SK-N-SH (cell line): ENCODE data around the gene RAMACL. TPM values are rescaled to one million over a fixed set of nuclear protein-coding genes. Genes with fewer than 3 reads are reported as not detected.
A peak's percentile ranks its signal among the peaks of the same experiment; 100 is the strongest.

ENCODE experiments used
- CTCF ChIA-PET: fragments of 300-600, 350-600 bp; formaldehyde crosslinking; extraction: SDS; loops from one replicate; lab custom pipeline; 2021; lab: Yijun Ruan, JAX
- POLR2A ChIA-PET: fragments of 350-600 bp; sonication (Branson Sonifier 250); formaldehyde crosslinking; extraction: SDS; loops from one replicate; lab custom pipeline; 2020; ENCODE audit warnings: antibody characterized with exemption, inconsistent platforms; lab: Yijun Ruan, JAX
- DNase-seq: peaks from one replicate; pipeline ENCODE4 v3.0.0; 2012
- H2AFZ ChIP-seq: fragments of 200-600 bp; sonication (generic); 2 replicates; pipeline ENCODE4 v1.8.1; 2016; ENCODE audit warnings: antibody characterized with exemption, mild to moderate bottlenecking, low read depth
- H3F3A ChIP-seq: fragments of 200-600 bp; sonication (generic); replicated peaks from 2 replicates; pipeline ENCODE3; 2016; ENCODE audit warnings: antibody characterized with exemption, mild to moderate bottlenecking; ENCODE audit not compliant: insufficient read depth
- H3K27ac ChIP-seq, 2 experiments: fragments of 200-500 bp in 1 of 2; fragments of 200-600 bp in 1 of 2; sonication (Bioruptor generic) in 1 of 2; sonication (generic), shearing (Covaris generic) in 1 of 2; 2 replicates each; pipeline versions ENCODE4 v1.5.1 to v1.6.1; 2014 to 2016; ENCODE audit warnings: low read depth in 2 of 2, inconsistent platforms in 1 of 2, low read length in 1 of 2, mild to moderate bottlenecking in 1 of 2, mixed read lengths in 1 of 2
- H3K27me3 ChIP-seq: fragments of 200-600 bp; sonication (generic), shearing (Covaris generic); 2 replicates; pipeline ENCODE4 v1.6.1; 2016; ENCODE audit warnings: mixed run types; ENCODE audit not compliant: insufficient read depth
- H3K36me3 ChIP-seq, 2 experiments: fragments of 200-500 bp in 1 of 2; fragments of 200-600 bp in 1 of 2; sonication (Bioruptor generic) in 1 of 2; sonication (generic) in 1 of 2; replicated peaks in 1 of 2; 2 replicates each; pipeline versions ENCODE3 to v1.5.1; 2014 to 2016; ENCODE audit warnings: low read length in 1 of 2, mild to moderate bottlenecking in 1 of 2; ENCODE audit not compliant: insufficient read depth in 2 of 2, control insufficient read depth in 1 of 2
- H3K4me1 ChIP-seq, 2 experiments: fragments of 200-500 bp in 1 of 2; fragments of 200-600 bp in 1 of 2; sonication (Bioruptor generic) in 1 of 2; sonication (generic), shearing (Covaris generic) in 1 of 2; 2 replicates each; pipeline versions ENCODE4 v1.5.1 to v1.6.1; 2014 to 2016; ENCODE audit warnings: low read depth in 1 of 2, low read length in 1 of 2, mixed run types in 1 of 2; ENCODE audit not compliant: insufficient read depth in 2 of 2, control insufficient read depth in 1 of 2
- H3K4me2 ChIP-seq: fragments of 200-600 bp; sonication (generic), shearing (Covaris generic); 2 replicates; pipeline ENCODE4 v1.6.1; 2017; ENCODE audit warnings: mixed run types
- H3K4me3 ChIP-seq, 2 experiments: fragments of 200-500 bp in 1 of 2; fragments of 200-600 bp in 1 of 2; sonication (Bioruptor generic) in 1 of 2; sonication (generic), shearing (Covaris generic) in 1 of 2; 2 replicates each; pipeline versions ENCODE4 v1.5.1 to v1.8.1; 2014 to 2016; ENCODE audit warnings: low read depth in 2 of 2, inconsistent platforms in 1 of 2, low read length in 1 of 2, mild to moderate bottlenecking in 1 of 2, mixed read lengths in 1 of 2, moderate library complexity in 1 of 2
- H3K79me2 ChIP-seq: fragments of 200-600 bp; sonication (generic); 2 replicates; pipeline ENCODE4 v1.8.1; 2017; ENCODE audit warnings: mild to moderate bottlenecking; ENCODE audit not compliant: insufficient read depth
- H3K9ac ChIP-seq: fragments of 200-600 bp; sonication (generic); 2 replicates; pipeline ENCODE4 v1.6.1; 2017; ENCODE audit warnings: mixed run types
- H3K9me2 ChIP-seq: fragments of 200-600 bp; sonication (generic); 2 replicates; pipeline ENCODE4 v1.6.1; 2017; ENCODE audit warnings: mixed run types
- H3K9me3 ChIP-seq: fragments of 200-600 bp; sonication (generic); 2 replicates; pipeline ENCODE4 v1.6.1; 2017; ENCODE audit warnings: mixed run types, mild to moderate bottlenecking, moderate library complexity
- H4K20me1 ChIP-seq: fragments of 200-600 bp; sonication (generic); 2 replicates; pipeline ENCODE4 v1.6.1; 2017; ENCODE audit warnings: mild to moderate bottlenecking, mixed run types; ENCODE audit not compliant: insufficient read depth
- ELF1 ChIP-seq: IDR thresholded peaks from 2 replicates; pipeline ENCODE4 v1.4.0; 2012
- EP300 ChIP-seq, 2 experiments: IDR thresholded peaks; 2 replicates each; pipeline versions ENCODE4 v1.4.0 to v1.6.1; 2012; ENCODE audit warnings: borderline replicate concordance in 1 of 2, low read depth in 1 of 2, low read length in 1 of 2
- EZH2phosphoT487 ChIP-seq: fragments of 200-600 bp; sonication (generic); IDR thresholded peaks from 2 replicates; pipeline ENCODE4 v1.6.1; 2017; ENCODE audit warnings: low read depth, mixed run types, mild to moderate bottlenecking, antibody characterized with exemption, moderate library complexity, borderline replicate concordance
- FOSL2 ChIP-seq: IDR thresholded peaks from 2 replicates; pipeline ENCODE4 v1.4.0; 2012; ENCODE audit warnings: low read depth, mild to moderate bottlenecking, moderate library complexity, borderline replicate concordance
- FOXJ3 ChIP-seq: sonication (generic); formaldehyde crosslinking; IDR thresholded peaks from 2 replicates; pipeline ENCODE4 v1.5.1; 2020; ENCODE audit warnings: mild to moderate bottlenecking, missing genetic modification reagents
- FOXM1 ChIP-seq: IDR thresholded peaks from 2 replicates; pipeline ENCODE4 v1.4.0; 2012; ENCODE audit warnings: low read depth, mild to moderate bottlenecking
- GABPA ChIP-seq: IDR thresholded peaks from 2 replicates; pipeline ENCODE4 v1.4.0; 2012; ENCODE audit warnings: low read depth, mild to moderate bottlenecking
- GATA2 ChIP-seq: sonication (generic); formaldehyde crosslinking; IDR thresholded peaks from 2 replicates; pipeline ENCODE4 v1.5.0; 2020; ENCODE audit warnings: mild to moderate bottlenecking, missing genetic modification reagents
- JUND ChIP-seq: IDR thresholded peaks from 2 replicates; pipeline ENCODE4 v1.4.0; 2012
- MXI1 ChIP-seq: IDR thresholded peaks from 2 replicates; pipeline ENCODE4 v1.6.1; 2012; ENCODE audit warnings: mild to moderate bottlenecking, low read depth, low read length, improper control_type of control experiment
- NFIC ChIP-seq: IDR thresholded peaks from 2 replicates; pipeline ENCODE4 v1.4.0; 2012; ENCODE audit warnings: borderline replicate concordance
- NRF1 ChIP-seq: IDR thresholded peaks from 2 replicates; pipeline ENCODE4 v1.6.1; 2012; ENCODE audit warnings: low read depth, mild to moderate bottlenecking, low read length
- POLR2AphosphoS5 ChIP-seq: IDR thresholded peaks from 2 replicates; pipeline ENCODE4 v1.6.1; 2012; ENCODE audit warnings: low read depth, low read length
- RAD21 ChIP-seq: IDR thresholded peaks from 2 replicates; pipeline ENCODE4 v1.6.1; 2012; ENCODE audit warnings: mild to moderate bottlenecking, low read length
- RFX5 ChIP-seq: IDR thresholded peaks from 2 replicates; pipeline ENCODE4 v1.6.1; 2012; ENCODE audit warnings: mild to moderate bottlenecking, improper control_type of control experiment, low read length
- RXRA ChIP-seq: IDR thresholded peaks from 2 replicates; pipeline ENCODE4 v1.4.0; 2012; ENCODE audit warnings: low read depth, mild to moderate bottlenecking, borderline replicate concordance
- TAF1 ChIP-seq: IDR thresholded peaks from 2 replicates; pipeline ENCODE4 v1.6.1; 2012; ENCODE audit warnings: low read depth, mild to moderate bottlenecking, low read length, moderate library complexity, borderline replicate concordance
- TCF12 ChIP-seq: IDR thresholded peaks from 2 replicates; pipeline ENCODE4 v1.4.0; 2012
- TEAD4 ChIP-seq: IDR thresholded peaks from 2 replicates; pipeline ENCODE4 v1.4.0; 2012; ENCODE audit warnings: mild to moderate bottlenecking, borderline replicate concordance; ENCODE audit not compliant: insufficient read depth
- YY1 ChIP-seq: IDR thresholded peaks from 2 replicates; pipeline ENCODE4 v1.4.0; 2012; ENCODE audit warnings: low read depth, mild to moderate bottlenecking
- ZBTB33 ChIP-seq: IDR thresholded peaks from 2 replicates; pipeline ENCODE4 v1.4.0; 2012; ENCODE audit warnings: low read depth, borderline replicate concordance
- WGBS: methylation state at CpG from one replicate; pipeline ENCODE4 v1.1.6; 2017; ENCODE audit warnings: low lambda C conversion rate; 5-methylcytosine and 5-hydroxymethylcytosine counted together
- polyA plus RNA-seq, 3 experiments: library from polyadenylated mRNA; depleted of rRNA; stranded (reverse); fragments of >200 nt; gene quantifications; 2 replicates each; pipeline ENCODE4 v1.2.3, GENCODE V29; 2012
- TF ChIP-seq, protein P1 (sequence below): IDR thresholded peaks from 2 replicates; pipeline ENCODE4 v1.4.0; 2012; ENCODE audit warnings: low read depth
- TF ChIP-seq, protein P2 (sequence below): fragments of 200-600 bp; sonication (generic); IDR thresholded peaks from 2 replicates; pipeline ENCODE4 v1.6.1; 2017; ENCODE audit warnings: antibody characterized with exemption, mild to moderate bottlenecking, moderate library complexity
- TF ChIP-seq, protein P3 (sequence below): IDR thresholded peaks from 2 replicates; pipeline ENCODE4 v1.4.0; 2012; ENCODE audit warnings: low read depth, borderline replicate concordance
- TF ChIP-seq, protein P4 (sequence below): fragments of 150-350 bp; IDR thresholded peaks from 2 replicates; pipeline ENCODE4 v1.6.1; 2017; ENCODE audit warnings: antibody characterized with exemption, low read length, low read depth, borderline replicate concordance
- TF ChIP-seq, protein P5 (sequence below): fragments of 150-350 bp; IDR thresholded peaks from 2 replicates; pipeline ENCODE4 v1.6.1; 2016; ENCODE audit warnings: mild to moderate bottlenecking, low read depth, low read length

RAMACL gene
- polyA plus RNA-seq, 1 of the 3 experiments (the other 2 are of a cell fraction): 0.10 TPM

DNA sequence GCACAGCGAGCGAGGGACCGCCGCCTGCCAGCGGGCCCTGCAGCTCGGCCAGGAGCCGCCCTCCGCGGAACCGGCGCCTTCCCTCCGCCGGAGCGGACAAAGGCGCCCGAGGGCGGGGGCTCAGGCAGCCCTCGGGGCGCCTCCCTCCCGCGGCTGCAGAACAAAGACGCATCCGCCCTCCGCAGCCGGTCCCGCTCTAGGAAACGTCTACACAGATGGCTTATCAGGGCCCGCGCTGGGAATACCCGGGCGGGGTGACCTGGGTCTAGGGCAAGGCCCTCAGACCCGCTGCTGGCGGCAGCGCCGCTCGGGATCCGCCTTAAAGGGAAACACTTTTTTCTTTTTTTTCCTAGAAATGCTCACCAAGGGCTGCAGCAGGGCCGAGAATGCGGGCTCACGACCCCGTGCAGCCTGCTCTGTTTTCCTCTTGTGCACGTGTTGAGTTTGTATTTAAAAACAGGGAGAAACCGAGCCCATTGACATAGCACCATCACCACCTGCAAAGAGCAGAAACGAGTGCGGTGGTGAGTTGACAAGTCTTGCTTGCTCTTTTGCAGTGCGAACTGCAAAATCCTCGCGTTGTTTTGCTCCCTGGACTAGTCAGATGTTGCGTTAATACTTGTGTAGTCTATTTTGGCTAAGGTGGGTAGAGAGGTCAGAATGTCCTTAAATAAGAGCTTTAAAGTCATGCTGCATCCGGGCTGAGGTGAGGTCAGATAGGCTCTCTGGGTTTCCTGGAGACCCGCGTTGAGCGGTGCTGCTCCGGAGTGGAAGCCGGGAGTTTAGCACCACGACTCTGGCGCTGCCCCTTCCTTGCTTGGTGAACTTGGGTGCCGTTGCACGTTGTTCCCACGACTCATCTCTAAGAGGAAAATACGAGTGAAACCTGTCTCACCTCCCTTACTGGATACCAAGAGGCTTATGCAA, 41.7 kb upstream of the RAMACL start:
- ChIA-PET POLR2A (interaction anchor here (0.6 to 2.5 kb wide), 4 partner anchors 25 to 192 kb away, joined by 3 to 14 read pairs (median 6); no protein-coding TSS in a partner anchor), CTCF (interaction anchor here (1.4 kb wide), 1 partner anchor 142 kb away, joined by 4 read pairs; no protein-coding TSS in a partner anchor)
- Histone ChIP-seq H3K4me3 (peak overlapping the region; percentile 63 to 75), H3K27me3 (no peaks in the 10 kb centered on the region), H4K20me1 (no peaks in the 10 kb centered on the region), H3K36me3 (no peaks in the 10 kb centered on the region), H3K4me2 (peak overlapping the region; percentile 97), H3K9ac (peak overlapping the region; percentile 88), H3F3A (peaks cover 17% of the 10 kb centered on the region), H3K9me3 (no peaks in the 10 kb centered on the region), H3K79me2 (peaks cover 35% of the 10 kb centered on the region), H3K27ac (peak overlapping the region; percentile 89 to 97), H2AFZ (peak overlapping the region; percentile 67), H3K9me2 (no peaks in the 10 kb centered on the region), H3K4me1 (peaks cover 10 to 26% of the 10 kb centered on the region in 2 experiments)
- WGBS: 32% methylated on average over 50 of the region's 61 CpGs
- 0 out of 2 replicates have a peak, but pooled peaks have one; percentile 50 for TF ChIP-seq TEAD4
- peak; percentile 4; the same call in 1 of the 2 replicates for TF ChIP-seq MXI1
- TF ChIP-seq, protein P1, sequence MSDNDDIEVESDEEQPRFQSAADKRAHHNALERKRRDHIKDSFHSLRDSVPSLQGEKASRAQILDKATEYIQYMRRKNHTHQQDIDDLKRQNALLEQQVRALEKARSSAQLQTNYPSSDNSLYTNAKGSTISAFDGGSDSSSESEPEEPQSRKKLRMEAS: 0 out of 2 replicates have a peak, but pooled peaks have one; percentile 16
- TF ChIP-seq EZH2phosphoT487: no peak
- peak; percentile 22; the same call in 1 of the 2 replicates for TF ChIP-seq NFIC
- TF ChIP-seq, protein P2, sequence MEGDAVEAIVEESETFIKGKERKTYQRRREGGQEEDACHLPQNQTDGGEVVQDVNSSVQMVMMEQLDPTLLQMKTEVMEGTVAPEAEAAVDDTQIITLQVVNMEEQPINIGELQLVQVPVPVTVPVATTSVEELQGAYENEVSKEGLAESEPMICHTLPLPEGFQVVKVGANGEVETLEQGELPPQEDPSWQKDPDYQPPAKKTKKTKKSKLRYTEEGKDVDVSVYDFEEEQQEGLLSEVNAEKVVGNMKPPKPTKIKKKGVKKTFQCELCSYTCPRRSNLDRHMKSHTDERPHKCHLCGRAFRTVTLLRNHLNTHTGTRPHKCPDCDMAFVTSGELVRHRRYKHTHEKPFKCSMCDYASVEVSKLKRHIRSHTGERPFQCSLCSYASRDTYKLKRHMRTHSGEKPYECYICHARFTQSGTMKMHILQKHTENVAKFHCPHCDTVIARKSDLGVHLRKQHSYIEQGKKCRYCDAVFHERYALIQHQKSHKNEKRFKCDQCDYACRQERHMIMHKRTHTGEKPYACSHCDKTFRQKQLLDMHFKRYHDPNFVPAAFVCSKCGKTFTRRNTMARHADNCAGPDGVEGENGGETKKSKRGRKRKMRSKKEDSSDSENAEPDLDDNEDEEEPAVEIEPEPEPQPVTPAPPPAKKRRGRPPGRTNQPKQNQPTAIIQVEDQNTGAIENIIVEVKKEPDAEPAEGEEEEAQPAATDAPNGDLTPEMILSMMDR: no peak
- TF ChIP-seq RAD21: no peak; the same call in 1 of the 2 replicates
- no peak for TF ChIP-seq FOXM1
- no peak for TF ChIP-seq RFX5
- TF ChIP-seq ZBTB33: no peak
- no peak for TF ChIP-seq FOSL2
- peak in 1 of 2 experiments; percentile 39; a peak in 1 of 4 replicates for TF ChIP-seq EP300 (IDR thresholded peaks at IDR 0.05; ENCODE audit: borderline replicate concordance in 1 of 2, low read depth in 1 of 2, low read length in 1 of 2)
- TF ChIP-seq, protein P3, sequence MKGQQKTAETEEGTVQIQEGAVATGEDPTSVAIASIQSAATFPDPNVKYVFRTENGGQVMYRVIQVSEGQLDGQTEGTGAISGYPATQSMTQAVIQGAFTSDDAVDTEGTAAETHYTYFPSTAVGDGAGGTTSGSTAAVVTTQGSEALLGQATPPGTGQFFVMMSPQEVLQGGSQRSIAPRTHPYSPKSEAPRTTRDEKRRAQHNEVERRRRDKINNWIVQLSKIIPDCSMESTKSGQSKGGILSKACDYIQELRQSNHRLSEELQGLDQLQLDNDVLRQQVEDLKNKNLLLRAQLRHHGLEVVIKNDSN: no peak
- TF ChIP-seq GATA2 (CRISPR knock-in tag): peak; percentile 55; the same call in 1 of the 2 replicates
- no peak; the same call in 1 of the 2 replicates for TF ChIP-seq JUND
- no peak for TF ChIP-seq TAF1
- TF ChIP-seq POLR2AphosphoS5: no peak
- TF ChIP-seq TCF12: no peak
- no peak for TF ChIP-seq GABPA
- TF ChIP-seq YY1: 0 out of 2 replicates have a peak, but pooled peaks have one; percentile 2
- TF ChIP-seq NRF1: no peak
- TF ChIP-seq, protein P4, sequence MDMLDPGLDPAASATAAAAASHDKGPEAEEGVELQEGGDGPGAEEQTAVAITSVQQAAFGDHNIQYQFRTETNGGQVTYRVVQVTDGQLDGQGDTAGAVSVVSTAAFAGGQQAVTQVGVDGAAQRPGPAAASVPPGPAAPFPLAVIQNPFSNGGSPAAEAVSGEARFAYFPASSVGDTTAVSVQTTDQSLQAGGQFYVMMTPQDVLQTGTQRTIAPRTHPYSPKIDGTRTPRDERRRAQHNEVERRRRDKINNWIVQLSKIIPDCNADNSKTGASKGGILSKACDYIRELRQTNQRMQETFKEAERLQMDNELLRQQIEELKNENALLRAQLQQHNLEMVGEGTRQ: no peak
- TF ChIP-seq FOXJ3 (CRISPR knock-in tag): no peak
- TF ChIP-seq RXRA: no peak
- no peak for TF ChIP-seq ELF1
- TF ChIP-seq, protein P5, sequence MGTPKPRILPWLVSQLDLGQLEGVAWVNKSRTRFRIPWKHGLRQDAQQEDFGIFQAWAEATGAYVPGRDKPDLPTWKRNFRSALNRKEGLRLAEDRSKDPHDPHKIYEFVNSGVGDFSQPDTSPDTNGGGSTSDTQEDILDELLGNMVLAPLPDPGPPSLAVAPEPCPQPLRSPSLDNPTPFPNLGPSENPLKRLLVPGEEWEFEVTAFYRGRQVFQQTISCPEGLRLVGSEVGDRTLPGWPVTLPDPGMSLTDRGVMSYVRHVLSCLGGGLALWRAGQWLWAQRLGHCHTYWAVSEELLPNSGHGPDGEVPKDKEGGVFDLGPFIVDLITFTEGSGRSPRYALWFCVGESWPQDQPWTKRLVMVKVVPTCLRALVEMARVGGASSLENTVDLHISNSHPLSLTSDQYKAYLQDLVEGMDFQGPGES: no peak
- DNase-seq: peak; percentile 80
